Prostate gland (tissue), 2 donors: ENCODE results near the gene KRT73.

Experiments used
- POLR2A ChIP-seq: fragments of 450-650 bp; IDR thresholded peaks from one replicate; pipeline ENCODE4 v1.6.1; 2016; ENCODE audit warnings: antibody characterized with exemption, mild to moderate bottlenecking
- TF ChIP-seq, protein P1 (sequence below), 4 experiments: fragments of 200-600 bp in 2 of 4; fragments of 450-650 bp in 2 of 4; sonication (generic) in 2 of 4; IDR thresholded peaks; 1 replicate in 3 of 4; 2 replicates in 1 of 4; pipeline ENCODE4 v1.5.1; 2016 to 2019; ENCODE audit warnings: antibody characterized with exemption in 4 of 4, mild to moderate bottlenecking in 2 of 4, moderate library complexity in 2 of 4

DNA sequence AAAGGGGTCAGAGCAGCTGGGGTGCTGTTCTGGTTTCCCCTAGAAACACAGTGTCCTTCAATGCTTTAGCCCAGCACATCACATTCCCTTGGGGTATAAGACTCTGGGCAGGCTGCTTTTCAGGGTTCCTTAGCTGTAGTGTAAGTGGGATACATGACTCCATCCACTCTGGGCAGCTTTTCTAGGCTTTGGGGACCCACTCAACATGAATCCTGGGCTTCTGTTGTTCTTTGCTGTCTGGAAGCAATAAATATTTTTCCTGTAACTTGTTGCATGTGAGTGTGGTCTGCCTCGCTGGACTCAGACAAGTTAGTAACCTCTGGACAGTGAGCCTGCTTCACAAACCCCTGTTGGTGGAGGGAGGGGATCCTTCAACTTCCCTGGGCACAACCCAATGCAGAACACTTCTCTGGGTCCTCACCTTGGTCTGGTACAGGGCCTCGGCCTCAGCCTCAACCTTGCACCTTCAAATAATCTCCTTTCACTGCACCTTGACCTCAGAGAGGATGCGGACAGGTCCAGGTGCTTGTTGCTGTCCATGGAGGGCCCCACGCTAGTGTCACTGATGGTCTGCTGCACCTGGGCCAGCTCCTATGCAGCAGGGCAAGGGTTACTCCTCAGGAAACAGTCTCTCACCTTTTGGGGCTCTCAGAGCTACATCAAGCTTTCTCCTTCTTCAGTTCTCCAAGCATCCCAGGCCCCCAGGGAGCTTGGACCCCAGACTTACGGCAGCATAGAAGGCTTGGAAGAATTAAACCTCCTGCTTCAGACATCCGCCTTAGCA lies 13.5 kb upstream of the KRT73 start:
- TF ChIP-seq, protein P1, sequence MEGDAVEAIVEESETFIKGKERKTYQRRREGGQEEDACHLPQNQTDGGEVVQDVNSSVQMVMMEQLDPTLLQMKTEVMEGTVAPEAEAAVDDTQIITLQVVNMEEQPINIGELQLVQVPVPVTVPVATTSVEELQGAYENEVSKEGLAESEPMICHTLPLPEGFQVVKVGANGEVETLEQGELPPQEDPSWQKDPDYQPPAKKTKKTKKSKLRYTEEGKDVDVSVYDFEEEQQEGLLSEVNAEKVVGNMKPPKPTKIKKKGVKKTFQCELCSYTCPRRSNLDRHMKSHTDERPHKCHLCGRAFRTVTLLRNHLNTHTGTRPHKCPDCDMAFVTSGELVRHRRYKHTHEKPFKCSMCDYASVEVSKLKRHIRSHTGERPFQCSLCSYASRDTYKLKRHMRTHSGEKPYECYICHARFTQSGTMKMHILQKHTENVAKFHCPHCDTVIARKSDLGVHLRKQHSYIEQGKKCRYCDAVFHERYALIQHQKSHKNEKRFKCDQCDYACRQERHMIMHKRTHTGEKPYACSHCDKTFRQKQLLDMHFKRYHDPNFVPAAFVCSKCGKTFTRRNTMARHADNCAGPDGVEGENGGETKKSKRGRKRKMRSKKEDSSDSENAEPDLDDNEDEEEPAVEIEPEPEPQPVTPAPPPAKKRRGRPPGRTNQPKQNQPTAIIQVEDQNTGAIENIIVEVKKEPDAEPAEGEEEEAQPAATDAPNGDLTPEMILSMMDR (IDR thresholded peaks at IDR 0.05): no peak
- TF ChIP-seq POLR2A: no peak
